GM19328 (cell line): ENCODE measurements around the gene FAM227A.
"Not testable (repeated sequence)": the region's sequence is repeated elsewhere in the genome, so short reads cannot be mapped to it uniquely, and the experiment has no call there.

ENCODE experiments used
- ATAC-seq: cut with Tn5 transposase; IDR thresholded peaks from one replicate; pipeline ENCODE4 v1.9.1; 2021; ENCODE audit warnings: mild to moderate bottlenecking, moderate library complexity; ENCODE audit not compliant: unreplicated experiment

The FAM227A gene

GRCh38 chr22:38612217-38613006 lies 43.8 kb downstream of the FAM227A start:
- ATAC-seq = no peak

- ATAC-seq = no peak
Observed at GRCh38 chr22:38611559-38611958, 44.6 kb downstream of the FAM227A start.

DNA sequence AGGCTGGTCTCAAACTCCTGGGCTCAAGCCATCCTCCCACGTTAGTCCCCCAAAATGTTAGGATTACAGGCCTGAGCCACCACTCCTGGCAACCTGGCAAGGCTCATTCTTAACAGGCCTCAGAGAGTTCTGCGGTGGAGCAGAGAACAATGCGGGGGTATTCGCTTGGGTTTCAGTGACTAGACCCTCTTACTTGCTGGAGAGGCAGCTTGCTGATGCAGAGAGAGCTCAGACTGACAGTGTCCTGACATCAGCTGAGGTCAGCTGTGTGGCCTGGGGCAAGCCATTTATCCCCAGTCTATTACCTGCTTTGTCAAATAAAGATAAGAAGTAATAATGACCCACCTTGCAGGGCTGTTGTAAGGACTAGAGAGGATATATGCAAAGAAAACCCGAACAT lies 46.0 kb downstream of the FAM227A start:
- ATAC-seq = no peak

DNA sequence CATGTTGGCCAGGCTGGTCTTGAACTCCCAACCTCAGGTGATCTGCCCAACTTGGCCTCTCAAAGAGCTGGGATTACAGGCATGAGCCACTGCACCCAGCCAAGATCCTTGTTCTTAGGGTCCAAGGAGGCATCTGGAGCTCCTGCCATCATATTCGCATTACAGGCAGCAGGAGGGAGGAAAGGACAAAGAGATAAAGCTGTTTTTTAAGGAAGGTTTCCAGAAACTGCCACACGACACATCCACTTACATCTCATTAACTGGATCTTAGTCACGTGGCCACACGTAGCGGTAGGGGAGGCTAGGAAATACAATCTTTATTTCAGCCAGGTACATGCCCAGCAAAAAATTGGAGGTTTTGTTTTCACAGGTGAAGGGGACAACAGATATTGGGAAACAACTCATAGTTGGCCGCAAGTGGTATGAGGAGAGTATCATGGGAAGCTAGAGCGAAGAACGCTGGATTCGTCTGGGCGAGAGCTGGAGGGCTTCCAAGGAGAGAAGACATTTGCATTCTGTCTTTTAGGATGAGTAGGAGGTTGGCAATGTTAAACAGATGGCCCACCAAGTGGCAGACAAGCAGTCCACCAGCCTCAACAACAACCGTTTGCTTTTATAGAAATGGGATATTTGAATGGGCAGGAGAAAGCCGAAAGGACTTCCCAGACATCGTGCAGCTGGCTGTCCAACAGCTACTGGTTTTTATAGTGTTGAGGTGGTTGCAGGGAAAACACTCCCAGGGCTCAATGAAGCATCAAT lies 47.0 kb downstream of the FAM227A start:
- no peak for ATAC-seq

GRCh38 chr22:38607680-38608079 lies 48.5 kb downstream of the FAM227A start:
- ATAC-seq = no peak

- ATAC-seq = no peak
Observed at GRCh38 chr22:38602166-38602565, 54.0 kb downstream of the FAM227A start.

DNA sequence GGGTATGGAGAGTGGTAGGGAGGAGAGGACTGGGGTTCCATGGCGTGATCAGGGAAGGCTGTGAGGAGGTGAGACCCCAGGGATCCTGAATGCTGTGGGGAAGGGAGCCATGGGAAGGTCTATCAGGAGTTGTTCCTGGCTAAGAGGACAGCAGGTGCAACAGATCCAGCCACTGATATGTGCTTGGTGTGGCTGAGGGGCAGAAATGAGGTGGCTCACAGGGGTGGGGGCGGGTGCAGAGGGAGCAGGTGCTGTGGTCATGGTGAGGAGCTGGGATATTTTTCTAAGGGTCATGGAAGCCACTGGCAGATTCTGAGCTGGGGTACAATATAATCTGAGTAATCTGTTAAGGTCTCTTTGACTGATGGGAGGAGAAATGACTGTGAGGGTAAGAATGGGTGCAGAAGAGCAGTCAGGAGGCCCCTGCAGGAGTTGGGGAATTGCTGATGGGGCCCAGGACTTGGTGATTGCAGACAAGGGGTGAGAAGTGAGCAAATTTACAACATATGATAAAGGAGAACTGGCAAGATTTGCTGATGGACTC lies 54.9 kb downstream of the FAM227A start:
- ATAC-seq = no peak

DNA sequence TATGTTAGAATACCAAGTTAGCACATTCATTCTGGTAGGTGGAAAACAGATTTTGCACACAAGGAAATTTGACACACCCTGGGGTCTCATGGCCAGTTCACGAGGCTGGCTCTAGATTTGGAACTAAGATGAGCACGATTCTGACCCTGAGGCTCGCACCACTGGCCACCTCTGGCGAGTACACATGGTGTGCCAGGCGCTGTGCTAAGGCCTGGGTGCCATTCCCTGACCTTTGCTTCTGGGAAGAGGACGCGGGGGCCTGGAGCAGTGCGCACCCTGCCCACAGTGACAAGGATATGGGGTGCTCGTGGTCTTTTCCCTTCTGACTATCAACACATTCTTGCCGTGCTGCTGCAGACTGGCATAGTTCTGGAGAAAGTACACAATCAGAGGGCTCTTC lies 56.7 kb downstream of the FAM227A start:
- no peak for ATAC-seq

DNA sequence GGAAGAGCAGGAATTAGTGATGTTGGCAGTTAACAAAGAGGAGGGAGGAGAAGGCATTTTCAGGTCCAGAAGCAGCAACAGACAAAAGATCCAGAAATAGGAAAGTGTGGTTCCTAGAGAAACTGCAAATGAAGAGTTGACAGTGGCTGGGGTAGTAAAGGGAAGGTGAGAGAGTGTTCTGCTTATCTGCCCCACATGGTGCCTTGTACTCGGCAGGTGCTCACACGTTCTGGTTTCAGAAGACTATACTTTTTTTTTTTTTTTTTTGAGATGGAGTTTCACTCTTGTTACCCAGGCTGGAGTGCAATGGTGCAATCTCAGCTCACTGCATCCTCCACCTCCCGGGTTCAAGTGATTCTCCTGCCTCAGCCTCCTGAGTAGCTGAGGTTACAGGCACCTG lies 73.3 kb downstream of the FAM227A start:
- not testable (repeated sequence) for ATAC-seq

- ATAC-seq = no peak
Observed at GRCh38 chr22:38578505-38578904, 77.7 kb downstream of the FAM227A start.

DNA sequence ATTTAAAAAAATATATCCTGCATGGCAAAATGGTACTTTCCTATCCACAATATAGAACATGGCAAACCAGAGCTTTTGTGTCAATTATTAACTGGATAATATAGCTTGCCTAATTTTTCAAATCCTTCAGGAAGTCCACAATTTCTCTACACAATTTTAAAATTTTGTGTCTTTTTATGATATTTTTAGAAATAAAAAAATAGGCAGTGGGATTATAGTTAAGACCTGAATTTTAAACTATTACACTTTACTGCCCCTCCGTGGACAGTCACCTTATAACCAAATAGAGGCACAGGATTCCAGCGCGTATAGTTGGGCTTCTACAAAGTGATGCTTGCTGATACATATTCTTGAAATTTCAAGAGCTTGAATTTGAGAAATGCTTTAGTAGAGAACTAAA lies 84.1 kb downstream of the FAM227A start:
- no peak for ATAC-seq

- no peak for ATAC-seq
Observed at GRCh38 chr22:38570779-38571364, 85.3 kb downstream of the FAM227A start.

DNA sequence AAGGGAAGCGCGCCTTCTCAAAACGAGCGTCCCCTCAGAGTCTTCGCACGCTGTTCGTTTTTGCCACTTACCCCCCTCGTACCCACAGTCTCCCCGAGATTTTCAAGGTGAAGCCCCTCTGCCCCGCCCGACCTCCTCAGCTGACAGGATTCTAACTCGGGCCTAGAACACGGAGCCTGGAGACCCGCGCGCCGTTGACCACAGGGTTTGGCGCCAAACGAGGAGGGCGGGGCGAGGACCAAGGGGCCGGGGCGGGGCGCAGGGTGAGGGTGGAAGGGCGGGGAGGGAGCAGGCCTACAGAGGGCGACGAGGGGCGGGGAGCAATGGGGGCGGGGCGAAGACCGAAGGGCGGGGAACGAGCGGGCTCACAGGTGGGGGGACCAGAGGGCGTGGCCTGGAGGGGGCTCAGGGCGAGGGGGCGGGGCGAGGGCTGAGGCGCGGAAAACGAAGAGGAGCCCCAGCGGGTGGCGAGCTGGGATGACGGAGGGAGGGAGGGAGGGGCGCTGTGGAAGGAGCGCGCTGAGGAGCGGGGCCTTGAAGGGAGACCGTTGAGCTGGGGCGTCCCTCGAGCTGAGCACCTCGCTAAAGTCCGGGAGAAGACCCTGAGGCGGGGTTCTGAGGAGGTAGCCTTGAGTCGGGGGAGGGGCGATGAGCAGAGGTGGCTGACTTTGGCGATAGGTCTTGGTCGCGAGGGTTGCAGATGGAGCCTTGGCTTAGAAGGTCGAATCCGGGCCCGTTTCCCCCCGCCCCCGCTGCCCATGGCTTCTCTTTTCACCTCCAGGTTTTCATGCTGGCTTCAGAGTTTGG lies 86.0 kb downstream of the FAM227A start, which contains the start of gene DMC1:
Gene DMC1 (minus strand): TSS at position 212 of the 807 bp plus-strand sequence. CDS start 1,927 bp downstream, outside the sequence.
- no peak for ATAC-seq

- ATAC-seq = no peak
Observed at GRCh38 chr22:38569181-38569971, 86.8 kb downstream of the FAM227A start.

DNA sequence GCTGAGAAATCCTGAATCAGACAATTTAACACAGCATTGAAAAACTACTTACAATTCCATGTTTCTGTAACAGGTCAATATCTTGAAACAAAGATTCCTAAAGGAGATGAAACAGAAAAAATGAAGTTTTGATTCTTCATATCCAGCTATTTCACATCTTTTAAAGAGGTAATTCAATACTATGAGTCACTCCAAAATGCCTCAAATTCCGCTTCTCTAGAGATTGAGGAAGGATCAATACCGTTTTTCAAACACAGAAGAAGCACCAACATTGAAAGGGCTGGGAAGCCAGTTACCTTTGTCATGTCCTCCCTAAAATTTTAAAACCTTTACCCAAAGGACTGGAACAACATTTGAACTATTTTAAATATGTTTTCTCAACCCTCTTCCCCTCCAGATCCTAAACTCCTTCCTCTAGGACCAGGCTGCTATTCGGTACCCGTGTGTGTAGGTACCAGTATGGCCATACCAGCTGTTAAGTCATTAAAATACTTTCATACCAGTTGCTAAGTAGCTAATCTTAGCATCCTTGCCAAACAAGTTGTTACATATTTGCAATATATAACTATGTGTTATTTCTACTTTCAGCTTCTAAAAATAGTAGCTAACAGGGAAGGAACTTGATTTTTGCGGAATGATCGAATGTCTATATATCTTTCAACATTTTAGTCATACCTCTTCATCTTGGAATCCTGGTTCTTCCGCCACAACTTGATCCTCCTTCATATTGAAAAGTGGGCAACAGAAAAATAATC lies 88.5 kb downstream of the FAM227A start:
- no peak for ATAC-seq

GRCh38 chr22:38566726-38567504 lies 89.3 kb downstream of the FAM227A start:
- no peak for ATAC-seq

- no peak for ATAC-seq
Observed at GRCh38 chr22:38565441-38565840, 90.8 kb downstream of the FAM227A start.

GRCh38 chr22:38564669-38565068 lies 91.5 kb downstream of the FAM227A start:
- ATAC-seq = no peak
